Measurements from ENCODE around the gene SIX5. TPM values are rescaled to one million over a fixed set of nuclear protein-coding genes. Genes with fewer than 3 reads are reported as not detected.

The SIX5 gene
- total and polyA plus RNA-seq, 9 of the 15 experiments (the other 6 are each of a cell fraction or from before 2014, with no cell fraction given): 1.4 to 17.2 (median 7.4) TPM; not detected in 2

DNA sequence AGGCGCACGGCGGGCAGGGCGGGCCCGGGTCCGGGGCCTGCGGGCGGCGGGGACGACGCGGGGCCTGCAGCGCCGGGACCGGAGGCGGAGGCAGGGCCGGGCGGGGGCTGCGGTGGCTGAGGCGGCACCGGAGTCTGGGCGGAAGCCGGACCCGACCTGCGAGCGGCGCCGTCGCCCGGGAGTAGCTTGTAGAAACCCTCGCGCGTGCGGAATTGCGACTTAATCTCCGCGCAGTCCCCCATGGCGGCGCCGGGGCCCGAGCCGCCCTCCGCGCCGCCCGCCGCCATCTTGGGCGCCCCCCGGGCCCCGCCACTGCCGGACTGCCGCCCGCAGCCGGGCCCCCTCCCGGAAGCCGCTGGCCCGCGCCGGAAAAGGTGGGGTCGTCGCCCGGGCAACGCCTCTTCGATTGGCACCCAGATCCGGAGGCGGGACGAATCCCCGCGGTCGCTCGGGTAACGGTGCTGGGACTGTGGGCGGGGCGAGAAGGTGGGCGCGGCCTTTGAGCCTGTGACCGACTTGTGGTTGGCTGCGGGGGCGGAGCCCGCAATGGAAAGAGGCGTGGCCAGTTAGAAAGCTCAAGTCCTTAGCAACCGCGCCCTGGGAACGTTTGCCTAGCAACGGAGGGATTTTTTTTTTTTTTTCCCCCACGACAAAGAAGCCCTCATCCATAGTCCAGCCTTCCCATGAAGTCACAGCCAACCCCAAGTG lies 23.6 kb upstream of the SIX5 start, which contains the start of gene DMWD (continued):
- TF ChIP-seq, protein P1, sequence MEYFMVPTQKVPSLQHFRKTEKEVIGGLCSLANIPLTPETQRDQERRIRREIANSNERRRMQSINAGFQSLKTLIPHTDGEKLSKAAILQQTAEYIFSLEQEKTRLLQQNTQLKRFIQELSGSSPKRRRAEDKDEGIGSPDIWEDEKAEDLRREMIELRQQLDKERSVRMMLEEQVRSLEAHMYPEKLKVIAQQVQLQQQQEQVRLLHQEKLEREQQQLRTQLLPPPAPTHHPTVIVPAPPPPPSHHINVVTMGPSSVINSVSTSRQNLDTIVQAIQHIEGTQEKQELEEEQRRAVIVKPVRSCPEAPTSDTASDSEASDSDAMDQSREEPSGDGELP (CRISPR knock-in tag; IDR thresholded peaks at IDR 0.05; ENCODE audit: borderline replicate concordance): peak; percentile 69; the same call in 1 of the 2 replicates
- TF ChIP-seq, protein P2, sequence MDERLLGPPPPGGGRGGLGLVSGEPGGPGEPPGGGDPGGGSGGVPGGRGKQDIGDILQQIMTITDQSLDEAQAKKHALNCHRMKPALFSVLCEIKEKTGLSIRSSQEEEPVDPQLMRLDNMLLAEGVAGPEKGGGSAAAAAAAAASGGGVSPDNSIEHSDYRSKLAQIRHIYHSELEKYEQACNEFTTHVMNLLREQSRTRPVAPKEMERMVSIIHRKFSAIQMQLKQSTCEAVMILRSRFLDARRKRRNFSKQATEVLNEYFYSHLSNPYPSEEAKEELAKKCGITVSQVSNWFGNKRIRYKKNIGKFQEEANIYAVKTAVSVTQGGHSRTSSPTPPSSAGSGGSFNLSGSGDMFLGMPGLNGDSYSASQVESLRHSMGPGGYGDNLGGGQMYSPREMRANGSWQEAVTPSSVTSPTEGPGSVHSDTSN (CRISPR knock-in tag; IDR thresholded peaks at IDR 0.05; ENCODE audit: low read depth): peak; percentile 86
- TF ChIP-seq, protein P2 (tag; conservative IDR thresholded peaks at IDR 0.05; ENCODE audit: low read depth): peak; percentile 91
- TF ChIP-seq TBP (optimal IDR thresholded peaks at IDR 0.05; ENCODE audit: low read depth, low read length) (peak; percentile 52), ZNF24 (IDR thresholded peaks at IDR 0.05) (peak; percentile 37; the same call in 1 of the 2 replicates), ELF1 (tag; IDR thresholded peaks at IDR 0.05) (peak; percentile 87), SIN3B (IDR thresholded peaks at IDR 0.05; ENCODE audit: low read depth) (peak; percentile 82), SP2 (IDR thresholded peaks at IDR 0.05; ENCODE audit: extremely low read depth, low read depth, low read length, poor library complexity, severe bottlenecking) (peak; percentile 51), ZNF3 (CRISPR knock-in tag; IDR thresholded peaks at IDR 0.05) (no peak), ETV5 (CRISPR knock-in tag; IDR thresholded peaks at IDR 0.05; ENCODE audit: low read depth) (no peak; the same call in 1 of the 2 replicates), ZNF165 (CRISPR knock-in tag; IDR thresholded peaks at IDR 0.05; ENCODE audit: borderline replicate concordance) (no peak), XRCC4 (IDR thresholded peaks at IDR 0.05; ENCODE audit: extremely low read depth, insufficient read depth, insufficient read length) (no peak), POLR2A (conservative IDR thresholded peaks at IDR 0.05) (peak; percentile 60; the same call in 1 of the 2 replicates), CCNT2 (IDR thresholded peaks at IDR 0.05; ENCODE audit: borderline replicate concordance, extremely low read depth, insufficient read length, low read depth, low read length) (peak; percentile 83), NEUROD1 (IDR thresholded peaks at IDR 0.05; ENCODE audit: borderline replicate concordance, low read depth, low read length, partially characterized antibody) (peak; percentile 93), MXI1 (IDR thresholded peaks at IDR 0.05; ENCODE audit: low read depth, low read length) (peak; percentile 97), BMI1 (IDR thresholded peaks at IDR 0.05; ENCODE audit: low read length) (peak; percentile 98)
- TF ChIP-seq, protein P3, sequence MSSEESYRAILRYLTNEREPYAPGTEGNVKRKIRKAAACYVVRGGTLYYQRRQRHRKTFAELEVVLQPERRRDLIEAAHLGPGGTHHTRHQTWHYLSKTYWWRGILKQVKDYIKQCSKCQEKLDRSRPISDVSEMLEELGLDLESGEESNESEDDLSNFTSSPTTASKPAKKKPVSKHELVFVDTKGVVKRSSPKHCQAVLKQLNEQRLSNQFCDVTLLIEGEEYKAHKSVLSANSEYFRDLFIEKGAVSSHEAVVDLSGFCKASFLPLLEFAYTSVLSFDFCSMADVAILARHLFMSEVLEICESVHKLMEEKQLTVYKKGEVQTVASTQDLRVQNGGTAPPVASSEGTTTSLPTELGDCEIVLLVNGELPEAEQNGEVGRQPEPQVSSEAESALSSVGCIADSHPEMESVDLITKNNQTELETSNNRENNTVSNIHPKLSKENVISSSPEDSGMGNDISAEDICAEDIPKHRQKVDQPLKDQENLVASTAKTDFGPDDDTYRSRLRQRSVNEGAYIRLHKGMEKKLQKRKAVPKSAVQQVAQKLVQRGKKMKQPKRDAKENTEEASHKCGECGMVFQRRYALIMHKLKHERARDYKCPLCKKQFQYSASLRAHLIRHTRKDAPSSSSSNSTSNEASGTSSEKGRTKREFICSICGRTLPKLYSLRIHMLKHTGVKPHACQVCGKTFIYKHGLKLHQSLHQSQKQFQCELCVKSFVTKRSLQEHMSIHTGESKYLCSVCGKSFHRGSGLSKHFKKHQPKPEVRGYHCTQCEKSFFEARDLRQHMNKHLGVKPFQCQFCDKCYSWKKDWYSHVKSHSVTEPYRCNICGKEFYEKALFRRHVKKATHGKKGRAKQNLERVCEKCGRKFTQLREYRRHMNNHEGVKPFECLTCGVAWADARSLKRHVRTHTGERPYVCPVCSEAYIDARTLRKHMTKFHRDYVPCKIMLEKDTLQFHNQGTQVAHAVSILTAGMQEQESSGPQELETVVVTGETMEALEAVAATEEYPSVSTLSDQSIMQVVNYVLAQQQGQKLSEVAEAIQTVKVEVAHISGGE (CRISPR knock-in tag; IDR thresholded peaks at IDR 0.05): peak in 2 of 3 experiments; percentile 65 to 92; a peak in 3 of 6 replicates
